Measurements from ENCODE around the gene DDA1. TPM values are rescaled to one million over a fixed set of nuclear protein-coding genes. Genes with fewer than 3 reads are reported as not detected.

Gene DDA1
- total and polyA plus RNA-seq, 9 of the 15 experiments (the other 6 are each of a cell fraction or from before 2014, with no cell fraction given) = 1.4 to 83.8 (median 33.8) TPM

GRCh38 chr19:17263712-17264640, 45.4 kb upstream of the DDA1 start (continued):
- no peak for TF ChIP-seq NR1H2 (CRISPR knock-in tag; IDR thresholded peaks at IDR 0.05)

DNA sequence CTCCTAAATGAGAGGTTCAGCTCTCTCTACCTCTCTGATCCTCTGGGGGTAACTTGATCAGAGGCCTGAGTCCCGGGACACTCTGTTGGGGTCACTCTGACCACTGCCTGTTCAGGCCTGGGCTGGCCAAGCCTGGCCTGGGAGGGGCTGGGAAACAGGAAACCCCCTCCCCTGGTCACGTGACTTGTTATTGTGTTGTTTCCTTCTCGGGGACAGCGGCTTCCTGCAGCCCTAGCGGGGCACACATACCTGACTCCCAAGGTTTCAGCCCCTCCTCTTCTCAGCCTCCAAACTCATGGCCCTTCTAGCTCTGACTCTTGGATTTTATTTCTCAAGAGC, 44.8 kb upstream of the DDA1 start, which contains the start of gene USHBP1:
Gene USHBP1, minus strand, starts transcription at position 105 of the 339 bp plus-strand sequence. CDS start 446 bp downstream, outside the sequence.
- ATAC-seq (no peak), FAIRE-seq (no peak), DNase-seq (ENCODE audit: extremely low read depth in 1 of 4, low spot score in 3 of 4) (no peak)
- 57% methylated on average over 5 of the region's 5 CpGs for WGBS (ENCODE audit: insufficient coverage, low coverage, missing lambda C conversion rate)
- POLR2A ChIA-PET = interaction anchor here (0.6 to 1.0 kb wide), 3 partner anchors 36 to 450 kb away, joined by 3 read pairs; no protein-coding TSS in a partner anchor
- no peaks in the 10 kb centered on the region for H3K27me3 ChIP-seq (ENCODE audit: control insufficient read depth in 2 of 2, insufficient read depth in 2 of 2, low read length in 2 of 2)
- no TSS peak for BruUV-seq (replicated peaks)
- in situ Hi-C loops (cut with MboI) (no loop called here), intact Hi-C loops (cut with micrococcal nuclease) (no loop called here)
- no peak within 1 kb of the TSS for H3K4me2 ChIP-seq (ENCODE audit: insufficient read depth, low read length)
- H3K79me2 ChIP-seq (ENCODE audit: control insufficient read depth, insufficient read depth, low read length) = peaks cover 19% of the 10 kb centered on the region
- H2AFZ ChIP-seq (ENCODE audit: low read depth, low read length) = peak within 1 kb of the TSS; percentile 74
- H3K4me1 ChIP-seq (replicated peaks in 1 of 2; ENCODE audit: control insufficient read depth in 2 of 2, insufficient read depth in 2 of 2, low read length in 2 of 2) = peaks cover 3 to 25% of the 10 kb centered on the region in 2 experiments; a peak in 3 of 5 replicates
- H3K36me3 ChIP-seq (ENCODE audit: control insufficient read depth, insufficient read depth, low read length) = peaks cover 9% of the 10 kb centered on the region; the same call in 1 of the 3 replicates
- CTCF ChIA-PET (ENCODE audit: low intra/inter-chr PET ratio) = no interaction called here
- H4K20me1 ChIP-seq (replicated peaks; ENCODE audit: control insufficient read depth, insufficient read depth, low read length) = no peaks in the 10 kb centered on the region
- H3K9me3 ChIP-seq (replicated peaks; ENCODE audit: control insufficient read depth, insufficient read depth, low read depth, low read length) = no peaks in the 10 kb centered on the region
- H3K9ac ChIP-seq (ENCODE audit: insufficient read depth in 1 of 2, low read depth in 2 of 2, low read length in 2 of 2) = peak within 1 kb of the TSS in 1 of 2 experiments; percentile 67; a peak in 2 of 4 replicates
- peak within 1 kb of the TSS; percentile 7; the same call in 1 of the 3 replicates for H3K27ac ChIP-seq (ENCODE audit: extremely low read depth, low read depth, low read length)
- no peaks in the 10 kb centered on the region for H3K9me1 ChIP-seq (ENCODE audit: control insufficient read depth, insufficient read depth, low read length)
- no peak within 1 kb of the TSS for H3K4me3 ChIP-seq
- TF ChIP-seq RAD51 (IDR thresholded peaks at IDR 0.05; ENCODE audit: borderline replicate concordance, low read depth) (peak; percentile 85), TFE3 (CRISPR knock-in tag; IDR thresholded peaks at IDR 0.05) (peak; percentile 94), ZBTB7A (IDR thresholded peaks at IDR 0.05; ENCODE audit: borderline replicate concordance, control insufficient read depth, low read depth, low read length) (0 out of 2 replicates have a peak, but pooled peaks have one; percentile 44)
- TF ChIP-seq, protein P1, sequence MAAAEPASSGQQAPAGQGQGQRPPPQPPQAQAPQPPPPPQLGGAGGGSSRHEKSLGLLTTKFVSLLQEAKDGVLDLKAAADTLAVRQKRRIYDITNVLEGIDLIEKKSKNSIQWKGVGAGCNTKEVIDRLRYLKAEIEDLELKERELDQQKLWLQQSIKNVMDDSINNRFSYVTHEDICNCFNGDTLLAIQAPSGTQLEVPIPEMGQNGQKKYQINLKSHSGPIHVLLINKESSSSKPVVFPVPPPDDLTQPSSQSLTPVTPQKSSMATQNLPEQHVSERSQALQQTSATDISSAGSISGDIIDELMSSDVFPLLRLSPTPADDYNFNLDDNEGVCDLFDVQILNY (CRISPR knock-in tag; IDR thresholded peaks at IDR 0.05) = no peak
- TF ChIP-seq, protein P2, sequence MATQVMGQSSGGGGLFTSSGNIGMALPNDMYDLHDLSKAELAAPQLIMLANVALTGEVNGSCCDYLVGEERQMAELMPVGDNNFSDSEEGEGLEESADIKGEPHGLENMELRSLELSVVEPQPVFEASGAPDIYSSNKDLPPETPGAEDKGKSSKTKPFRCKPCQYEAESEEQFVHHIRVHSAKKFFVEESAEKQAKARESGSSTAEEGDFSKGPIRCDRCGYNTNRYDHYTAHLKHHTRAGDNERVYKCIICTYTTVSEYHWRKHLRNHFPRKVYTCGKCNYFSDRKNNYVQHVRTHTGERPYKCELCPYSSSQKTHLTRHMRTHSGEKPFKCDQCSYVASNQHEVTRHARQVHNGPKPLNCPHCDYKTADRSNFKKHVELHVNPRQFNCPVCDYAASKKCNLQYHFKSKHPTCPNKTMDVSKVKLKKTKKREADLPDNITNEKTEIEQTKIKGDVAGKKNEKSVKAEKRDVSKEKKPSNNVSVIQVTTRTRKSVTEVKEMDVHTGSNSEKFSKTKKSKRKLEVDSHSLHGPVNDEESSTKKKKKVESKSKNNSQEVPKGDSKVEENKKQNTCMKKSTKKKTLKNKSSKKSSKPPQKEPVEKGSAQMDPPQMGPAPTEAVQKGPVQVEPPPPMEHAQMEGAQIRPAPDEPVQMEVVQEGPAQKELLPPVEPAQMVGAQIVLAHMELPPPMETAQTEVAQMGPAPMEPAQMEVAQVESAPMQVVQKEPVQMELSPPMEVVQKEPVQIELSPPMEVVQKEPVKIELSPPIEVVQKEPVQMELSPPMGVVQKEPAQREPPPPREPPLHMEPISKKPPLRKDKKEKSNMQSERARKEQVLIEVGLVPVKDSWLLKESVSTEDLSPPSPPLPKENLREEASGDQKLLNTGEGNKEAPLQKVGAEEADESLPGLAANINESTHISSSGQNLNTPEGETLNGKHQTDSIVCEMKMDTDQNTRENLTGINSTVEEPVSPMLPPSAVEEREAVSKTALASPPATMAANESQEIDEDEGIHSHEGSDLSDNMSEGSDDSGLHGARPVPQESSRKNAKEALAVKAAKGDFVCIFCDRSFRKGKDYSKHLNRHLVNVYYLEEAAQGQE (IDR thresholded peaks at IDR 0.05; ENCODE audit: borderline replicate concordance) = no peak
- TF ChIP-seq, protein P2 (CRISPR knock-in tag; IDR thresholded peaks at IDR 0.05; ENCODE audit: low read depth) = no peak

Measured in K562 (cell line).